ENCODE measurements around the gene HCAR2. TPM values are rescaled to one million over a fixed set of nuclear protein-coding genes. Genes with fewer than 3 reads are reported as not detected.

The HCAR2 gene
- total RNA-seq, 1 experiment from 2014 or later: not detected

- no peaks in the 10 kb centered on the region; the same call in none of the 2 replicates for H3K27me3 Mint-ChIP-seq (ENCODE audit: low read depth)
- Histone ChIP-seq H2BK5ac (ENCODE audit: insufficient read length, low read length) (no peak overlapping the region), H3K9me3 (ENCODE audit: control insufficient read depth, low read depth, low read length) (no peaks in the 10 kb centered on the region), H4K8ac (replicated peaks; ENCODE audit: insufficient read length, low read depth, low read length) (no peak overlapping the region), H2BK20ac (ENCODE audit: low read depth, low read length, poor library complexity, severe bottlenecking) (no peak overlapping the region), H3K23ac (ENCODE audit: insufficient read length, low read depth, low read length) (no peak overlapping the region), H2AFZ (ENCODE audit: low read length) (no peak overlapping the region), H3K18ac (ENCODE audit: insufficient read length, low read depth, low read length) (no peak overlapping the region), H2BK15ac (ENCODE audit: low read depth, low read length) (no peak overlapping the region), H3K27ac (ENCODE audit: insufficient read length, low read depth, low read length) (no peak overlapping the region), H2BK12ac (ENCODE audit: insufficient read length, low read depth, low read length) (no peak overlapping the region), H3K27me3 (ENCODE audit: insufficient read depth, low read length) (no peaks in the 10 kb centered on the region), H3K4me2 (ENCODE audit: insufficient read depth, insufficient read length, low read length) (no peak overlapping the region), H3K14ac (ENCODE audit: insufficient read depth, low read length) (no peak overlapping the region), H2AK5ac (ENCODE audit: insufficient read length, low read length) (no peak overlapping the region), H3T11ph (ENCODE audit: low read length) (no peak overlapping the region), H3K79me1 (ENCODE audit: insufficient read depth, low read depth, low read length, poor library complexity, severe bottlenecking) (no peaks in the 10 kb centered on the region), H4K5ac (ENCODE audit: insufficient read length, low read depth, low read length) (no peak overlapping the region), H4K91ac (ENCODE audit: insufficient read length, low read depth, low read length) (no peak overlapping the region), H3K56ac (ENCODE audit: insufficient read length, low read depth, low read length) (no peak overlapping the region), H3K9ac (ENCODE audit: extremely low read depth, insufficient read length, low read length) (no peak overlapping the region), H3K4ac (ENCODE audit: low read depth, low read length) (no peak overlapping the region), H3K4me1 (ENCODE audit: insufficient read depth, low read length) (no peaks in the 10 kb centered on the region), H3K23me2 (ENCODE audit: insufficient read length, low read depth, low read length, poor library complexity, severe bottlenecking) (no peaks in the 10 kb centered on the region), H2BK120ac (ENCODE audit: low read depth, low read length, poor library complexity, severe bottlenecking) (no peak overlapping the region), H3K79me2 (ENCODE audit: insufficient read depth, low read length) (no peaks in the 10 kb centered on the region), H4K20me1 (ENCODE audit: control insufficient read depth, insufficient read depth, insufficient read length) (no peaks in the 10 kb centered on the region)
- TF ChIP-seq CTCF (conservative IDR thresholded peaks at IDR 0.05): no peak
- H3K27ac Mint-ChIP-seq: no peak overlapping the region
- H3K4me1 Mint-ChIP-seq: peaks cover 3 to 8% of the 10 kb centered on the region in 2 experiments; a peak in 3 of 4 replicates
- no peak overlapping the region; a peak in 1 of 5 replicates for H3K4me3 Mint-ChIP-seq
- DNase-seq: no peak
- no peaks in the 10 kb centered on the region for H3K36me3 Mint-ChIP-seq (ENCODE audit: insufficient read depth in 1 of 3, low read depth in 3 of 3)
- peaks cover 0 to under 1% of the 10 kb centered on the region in 2 experiments; a peak in 1 of 5 replicates for H3K9me3 Mint-ChIP-seq
- WGBS (ENCODE audit: extremely low coverage, insufficient read length, low lambda C conversion rate): no CpG with 5 or more reads among the region's 5 CpGs
These were observed 37.4 kb downstream of the HCAR2 start for GRCh38 chr12:122665759-122666158.
